ENCODE results near the gene CALR3. TPM values are rescaled to one million over a fixed set of nuclear protein-coding genes. Genes with fewer than 3 reads are reported as not detected.
"Not testable (repeated sequence)": the region's sequence is repeated elsewhere in the genome, so short reads cannot be mapped to it uniquely, and the experiment has no call there.

CALR3 gene
- polyA plus RNA-seq, 1 donor from 2014 or later = not detected

GRCh38 chr19:16516381-16516780 lies 20.4 kb upstream of the CALR3 start:
- no peak overlapping the region for H2AFZ ChIP-seq (ENCODE audit: low read depth, low read length)
- H3K9me2 ChIP-seq (ENCODE audit: insufficient read depth, low read length) = no peaks in the 10 kb centered on the region
- H3K36me3 ChIP-seq (ENCODE audit: insufficient read depth, low read length) = no peaks in the 10 kb centered on the region
- H3F3A ChIP-seq (ENCODE audit: insufficient read depth, low read length, poor library complexity, severe bottlenecking) = no peaks in the 10 kb centered on the region
- no peaks in the 10 kb centered on the region for H3K79me2 ChIP-seq (replicated peaks; ENCODE audit: insufficient read depth, low read length)
- no peak overlapping the region for H3K9ac ChIP-seq (ENCODE audit: low read length)
- no peaks in the 10 kb centered on the region for H3K27me3 ChIP-seq (ENCODE audit: insufficient read depth, low read depth, low read length)
- no peak overlapping the region for H3K27ac ChIP-seq (ENCODE audit: low read length)
- H3K9me3 ChIP-seq (ENCODE audit: low read length) = no peaks in the 10 kb centered on the region
- no peak overlapping the region for H3K4me2 ChIP-seq (ENCODE audit: low read length)
- no peak overlapping the region for H3K4me3 ChIP-seq (ENCODE audit: low read length)
- TF ChIP-seq, protein P1, sequence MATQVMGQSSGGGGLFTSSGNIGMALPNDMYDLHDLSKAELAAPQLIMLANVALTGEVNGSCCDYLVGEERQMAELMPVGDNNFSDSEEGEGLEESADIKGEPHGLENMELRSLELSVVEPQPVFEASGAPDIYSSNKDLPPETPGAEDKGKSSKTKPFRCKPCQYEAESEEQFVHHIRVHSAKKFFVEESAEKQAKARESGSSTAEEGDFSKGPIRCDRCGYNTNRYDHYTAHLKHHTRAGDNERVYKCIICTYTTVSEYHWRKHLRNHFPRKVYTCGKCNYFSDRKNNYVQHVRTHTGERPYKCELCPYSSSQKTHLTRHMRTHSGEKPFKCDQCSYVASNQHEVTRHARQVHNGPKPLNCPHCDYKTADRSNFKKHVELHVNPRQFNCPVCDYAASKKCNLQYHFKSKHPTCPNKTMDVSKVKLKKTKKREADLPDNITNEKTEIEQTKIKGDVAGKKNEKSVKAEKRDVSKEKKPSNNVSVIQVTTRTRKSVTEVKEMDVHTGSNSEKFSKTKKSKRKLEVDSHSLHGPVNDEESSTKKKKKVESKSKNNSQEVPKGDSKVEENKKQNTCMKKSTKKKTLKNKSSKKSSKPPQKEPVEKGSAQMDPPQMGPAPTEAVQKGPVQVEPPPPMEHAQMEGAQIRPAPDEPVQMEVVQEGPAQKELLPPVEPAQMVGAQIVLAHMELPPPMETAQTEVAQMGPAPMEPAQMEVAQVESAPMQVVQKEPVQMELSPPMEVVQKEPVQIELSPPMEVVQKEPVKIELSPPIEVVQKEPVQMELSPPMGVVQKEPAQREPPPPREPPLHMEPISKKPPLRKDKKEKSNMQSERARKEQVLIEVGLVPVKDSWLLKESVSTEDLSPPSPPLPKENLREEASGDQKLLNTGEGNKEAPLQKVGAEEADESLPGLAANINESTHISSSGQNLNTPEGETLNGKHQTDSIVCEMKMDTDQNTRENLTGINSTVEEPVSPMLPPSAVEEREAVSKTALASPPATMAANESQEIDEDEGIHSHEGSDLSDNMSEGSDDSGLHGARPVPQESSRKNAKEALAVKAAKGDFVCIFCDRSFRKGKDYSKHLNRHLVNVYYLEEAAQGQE (IDR thresholded peaks at IDR 0.05; ENCODE audit: borderline replicate concordance) = no peak
- no peak for TF ChIP-seq TAF1 (IDR thresholded peaks at IDR 0.05; ENCODE audit: low read depth)
- TF ChIP-seq CTCF (IDR thresholded peaks at IDR 0.05; ENCODE audit: poor library complexity, severe bottlenecking) = no peak
- TF ChIP-seq RAD21 (conservative IDR thresholded peaks at IDR 0.05) = no peak
- TF ChIP-seq EP300 (conservative IDR thresholded peaks at IDR 0.05; ENCODE audit: poor library complexity, severe bottlenecking) = no peak
- no peak for TF ChIP-seq POLR2AphosphoS5 (IDR thresholded peaks at IDR 0.05)
- no peak for TF ChIP-seq MXI1 (conservative IDR thresholded peaks at IDR 0.05; ENCODE audit: poor library complexity, severe bottlenecking)
- no peak for TF ChIP-seq EZH2 (IDR thresholded peaks at IDR 0.05; ENCODE audit: borderline replicate concordance, insufficient read depth, low read length, poor library complexity, severe bottlenecking)
- no peak for TF ChIP-seq SMC3 (conservative IDR thresholded peaks at IDR 0.05; ENCODE audit: poor library complexity)
- H4K20me1 ChIP-seq (ENCODE audit: insufficient read depth) = no peaks in the 10 kb centered on the region

DNA sequence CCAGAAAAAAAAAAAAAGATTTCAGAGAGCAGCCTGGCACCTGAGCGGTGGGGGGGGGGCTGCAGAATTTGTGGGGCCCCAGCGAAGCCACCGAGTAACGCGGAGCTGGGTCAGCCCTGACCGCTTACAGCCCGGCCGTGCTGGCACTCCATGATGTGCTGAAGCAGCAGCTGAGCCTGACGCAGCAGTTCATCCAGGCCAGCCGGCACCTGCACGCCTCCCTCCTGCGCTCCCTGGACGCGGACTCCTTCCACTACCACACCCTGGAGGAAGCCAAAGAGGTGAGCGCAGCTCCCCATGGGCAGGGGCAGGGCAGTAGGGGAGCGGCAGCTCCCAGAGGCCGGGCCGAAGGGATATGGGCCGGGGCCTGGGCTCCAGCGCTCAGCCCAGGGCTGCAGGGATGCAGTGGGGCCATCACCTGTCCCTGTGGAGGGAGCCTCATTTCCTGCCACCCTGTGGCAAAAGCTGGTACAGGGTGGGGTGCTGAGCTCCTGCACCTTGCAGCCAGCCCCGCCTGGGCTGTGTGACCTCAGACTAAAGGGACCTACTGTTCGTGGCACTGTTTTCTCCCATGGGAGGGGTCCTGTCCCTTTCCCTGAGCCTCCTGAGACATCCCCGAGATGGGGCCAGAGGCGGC lies 18.5 kb upstream of the CALR3 start:
- Histone ChIP-seq H2AFZ (ENCODE audit: low read depth, low read length) (no peak overlapping the region), H3K9me3 (ENCODE audit: low read length) (no peaks in the 10 kb centered on the region), H3K27me3 (ENCODE audit: insufficient read depth, low read depth, low read length) (no peaks in the 10 kb centered on the region), H3K4me3 (ENCODE audit: low read length) (no peak overlapping the region), H4K20me1 (ENCODE audit: insufficient read depth) (no peaks in the 10 kb centered on the region), H3K36me3 (ENCODE audit: insufficient read depth, low read length) (no peaks in the 10 kb centered on the region), H3K79me2 (replicated peaks; ENCODE audit: insufficient read depth, low read length) (no peaks in the 10 kb centered on the region), H3K27ac (ENCODE audit: low read length) (no peak overlapping the region), H3F3A (ENCODE audit: insufficient read depth, low read length, poor library complexity, severe bottlenecking) (no peaks in the 10 kb centered on the region), H3K9me2 (ENCODE audit: insufficient read depth, low read length) (no peaks in the 10 kb centered on the region), H3K9ac (ENCODE audit: low read length) (no peak overlapping the region), H3K4me2 (ENCODE audit: low read length) (no peak overlapping the region)
- TF ChIP-seq MXI1 (conservative IDR thresholded peaks at IDR 0.05; ENCODE audit: poor library complexity, severe bottlenecking) (no peak), RAD21 (conservative IDR thresholded peaks at IDR 0.05) (no peak), POLR2AphosphoS5 (IDR thresholded peaks at IDR 0.05) (no peak), CTCF (IDR thresholded peaks at IDR 0.05; ENCODE audit: poor library complexity, severe bottlenecking) (no peak), TAF1 (IDR thresholded peaks at IDR 0.05; ENCODE audit: low read depth) (no peak), EP300 (conservative IDR thresholded peaks at IDR 0.05; ENCODE audit: poor library complexity, severe bottlenecking) (no peak), EZH2 (IDR thresholded peaks at IDR 0.05; ENCODE audit: borderline replicate concordance, insufficient read depth, low read length, poor library complexity, severe bottlenecking) (no peak), SMC3 (conservative IDR thresholded peaks at IDR 0.05; ENCODE audit: poor library complexity) (no peak)
- TF ChIP-seq, protein P1 (IDR thresholded peaks at IDR 0.05; ENCODE audit: borderline replicate concordance) = no peak

DNA sequence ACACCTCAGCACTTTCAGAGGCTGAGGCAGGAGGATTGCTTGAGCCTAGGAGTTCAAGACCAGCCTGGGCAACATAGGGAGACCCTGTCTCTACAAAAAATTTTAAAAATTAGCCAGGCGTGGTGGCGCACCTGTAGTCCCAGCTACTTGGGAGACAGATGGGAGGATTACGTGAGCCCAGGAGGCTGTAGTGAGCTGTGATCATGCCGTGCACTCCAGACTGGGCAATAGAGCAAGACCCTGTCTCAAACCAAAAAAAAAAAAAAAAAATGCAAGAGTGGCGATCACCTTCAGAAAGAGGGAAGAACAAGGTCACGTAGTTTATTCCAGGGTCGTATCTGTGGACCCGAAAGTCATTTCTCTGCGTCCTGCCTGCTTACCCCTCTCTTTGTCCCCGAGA lies 16.6 kb upstream of the CALR3 start:
- H3K36me3 ChIP-seq (ENCODE audit: insufficient read depth, low read length); H3K79me2 ChIP-seq (replicated peaks; ENCODE audit: insufficient read depth, low read length); H3K27ac ChIP-seq (ENCODE audit: low read length); H3K4me3 ChIP-seq (ENCODE audit: low read length); H2AFZ ChIP-seq (ENCODE audit: low read depth, low read length); H4K20me1 ChIP-seq (ENCODE audit: insufficient read depth); H3K9ac ChIP-seq (ENCODE audit: low read length); H3K4me2 ChIP-seq (ENCODE audit: low read length); H3K9me3 ChIP-seq (ENCODE audit: low read length); H3K27me3 ChIP-seq (ENCODE audit: insufficient read depth, low read depth, low read length); H3F3A ChIP-seq (ENCODE audit: insufficient read depth, low read length, poor library complexity, severe bottlenecking); H3K9me2 ChIP-seq (ENCODE audit: insufficient read depth, low read length): not testable (repeated sequence)

All from neural cell (in vitro differentiated cells).